GM18507 (cell line): ENCODE results near the gene GLRA2.

Experiments
- DNase-seq: peaks from one replicate; pipeline ENCODE4 v3.0.0; 2011; ENCODE audit warnings: low read depth; ENCODE audit not compliant: insufficient read length; ENCODE audit errors: extremely low spot score
- FAIRE-seq: peaks from 2 replicates; lab custom pipeline; 2011; peaks lifted over from hg19 to GRCh38; lab: Jason Lieb, UNC

Gene GLRA2

DNA sequence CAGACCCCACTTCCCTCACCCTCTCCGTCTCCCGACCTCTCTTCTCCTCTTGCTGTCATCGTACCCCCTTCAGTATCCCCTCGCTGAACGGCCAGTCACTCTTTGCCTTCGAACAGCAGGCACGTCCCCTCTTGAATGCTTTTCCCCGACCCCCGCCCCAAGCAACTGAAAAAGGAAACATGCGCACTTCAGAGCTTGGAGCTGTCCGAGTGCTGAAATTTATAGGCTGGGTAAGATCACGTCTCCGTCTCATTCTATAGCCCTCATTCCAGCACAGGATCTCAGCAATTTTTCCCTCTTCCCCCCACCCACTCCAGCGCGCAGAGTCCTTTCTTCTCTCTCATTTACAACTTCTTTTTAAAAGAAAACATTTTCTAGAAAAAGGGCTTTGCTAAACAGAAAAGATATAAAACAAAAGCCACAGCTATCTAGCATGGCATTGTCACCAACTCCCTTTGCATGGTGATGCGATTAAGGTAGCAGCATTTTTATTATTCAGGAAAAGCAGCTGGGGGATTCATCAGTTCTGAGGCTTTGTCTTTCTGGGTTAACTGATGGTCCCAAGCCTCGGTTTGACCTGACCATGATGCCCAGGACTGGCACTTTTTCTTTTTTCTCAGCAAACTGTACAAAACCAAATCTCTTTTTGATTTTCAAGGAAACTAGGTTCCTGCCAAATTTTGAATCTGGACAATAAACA is at the start of gene GLRA2:
GLRA2 (plus strand) TSS at position 247 of the 700 bp plus-strand sequence. CDS start 522 bp downstream, outside the sequence.
- no peak for FAIRE-seq
- no peak for DNase-seq

DNA sequence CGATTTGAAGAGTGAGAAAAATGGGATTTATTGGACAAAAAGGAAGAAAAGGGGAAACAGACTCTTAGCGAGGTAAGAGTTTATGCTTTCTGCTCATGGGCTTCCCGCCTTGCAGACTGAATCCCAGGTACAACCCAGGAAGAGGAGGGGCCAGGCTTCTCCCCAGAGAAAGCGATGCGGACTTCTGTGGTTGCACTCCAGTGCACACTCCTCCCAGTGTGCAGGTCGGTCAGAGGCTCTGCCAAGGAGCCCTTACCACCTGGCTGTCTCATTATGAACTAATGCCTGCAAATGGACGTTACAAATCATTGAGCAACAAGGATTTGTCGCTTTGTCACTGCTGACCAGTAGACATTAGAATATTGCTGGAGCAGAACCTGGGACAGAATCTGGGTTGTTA is 39.9 kb upstream of the GLRA2 start:
- FAIRE-seq: no peak

DNA sequence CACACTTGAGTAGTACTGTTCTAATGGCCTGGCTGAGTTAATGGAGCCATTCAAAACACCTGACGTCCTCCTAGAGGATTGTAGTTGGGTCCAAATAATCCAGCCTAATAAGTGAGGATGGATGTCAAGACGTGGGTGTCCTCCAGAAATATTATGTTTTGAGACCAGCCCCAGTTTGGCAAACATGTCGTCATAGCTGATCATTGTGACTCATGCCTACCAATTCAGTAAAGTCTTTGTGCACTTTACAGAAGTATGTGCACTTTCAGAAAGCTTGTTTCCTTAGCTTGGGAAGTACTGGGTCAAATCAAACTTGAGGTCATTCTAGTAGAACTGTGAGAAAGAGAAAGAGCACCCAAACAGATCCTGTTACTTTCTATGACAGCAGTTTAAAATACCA is 37.6 kb upstream of the GLRA2 start:
- peak; percentile 55 for FAIRE-seq
- no peak for DNase-seq

More for the DNA sequence above, 39.9 kb upstream of the GLRA2 start:
- DNase-seq: no peak

DNA sequence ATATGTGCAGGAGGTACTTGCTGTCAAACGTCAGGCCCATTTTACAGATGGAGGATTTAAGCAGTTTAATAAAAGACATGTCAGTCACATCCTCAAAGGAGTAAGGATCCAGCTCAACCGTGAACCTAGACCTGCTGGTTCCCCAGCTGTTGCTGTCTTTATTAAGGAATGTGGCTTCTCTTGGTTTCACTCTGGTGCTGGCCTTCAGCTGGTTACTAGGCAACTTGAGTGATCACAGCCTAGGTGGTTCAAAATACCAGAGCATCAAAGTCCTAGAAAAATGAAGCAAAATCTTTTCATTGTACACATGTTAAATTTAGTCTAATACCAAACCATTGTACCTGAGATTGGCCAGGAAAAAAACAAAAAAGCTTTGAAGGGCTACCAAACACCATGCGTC is 32.7 kb upstream of the GLRA2 start:
- no peak for DNase-seq
- peak; percentile 50 for FAIRE-seq

DNA sequence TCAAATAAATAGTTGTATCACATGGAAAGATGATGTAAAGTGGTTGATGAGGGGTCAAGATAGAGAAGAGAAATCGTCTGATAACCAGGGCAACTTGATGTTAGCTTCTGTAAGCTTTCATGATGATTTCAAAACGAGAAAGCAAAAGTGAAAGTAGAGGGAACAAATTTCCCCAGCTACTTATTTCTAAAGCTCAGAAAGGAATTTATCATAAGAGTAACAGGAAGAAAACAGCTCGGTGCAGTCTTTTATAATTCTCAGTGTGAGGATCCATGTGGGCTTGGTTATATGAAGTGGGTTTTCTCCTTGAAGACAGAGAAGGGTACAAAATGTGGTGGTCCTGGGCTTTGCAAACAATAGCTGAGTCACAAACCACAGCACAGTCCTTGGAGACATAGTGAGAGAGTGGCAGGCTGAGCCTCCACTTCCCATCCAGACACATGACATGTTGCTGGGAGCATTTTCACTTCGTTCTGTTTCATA is 32.1 kb upstream of the GLRA2 start:
- DNase-seq (no peak), FAIRE-seq (peak; percentile 83)

DNA sequence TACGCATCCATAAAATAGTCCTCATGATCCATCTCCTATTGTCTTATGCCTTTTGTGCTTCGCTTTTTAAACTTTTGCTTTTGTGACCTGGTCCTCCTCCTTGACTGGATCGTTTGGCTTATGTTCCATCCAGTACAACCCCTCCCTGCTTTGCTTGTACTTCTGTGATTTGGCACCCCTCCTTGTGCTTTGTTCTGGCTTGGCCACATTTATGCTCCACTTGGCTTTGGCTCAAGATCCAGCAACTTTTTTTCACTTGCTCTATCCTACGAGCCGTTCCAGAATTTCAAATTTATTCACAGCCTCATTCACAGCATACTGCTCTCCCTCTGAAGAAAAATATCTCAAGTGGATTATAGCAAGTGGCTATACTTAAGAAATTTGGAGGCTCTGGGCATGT is 28.0 kb upstream of the GLRA2 start:
- FAIRE-seq: no peak
- DNase-seq: no peak

DNA sequence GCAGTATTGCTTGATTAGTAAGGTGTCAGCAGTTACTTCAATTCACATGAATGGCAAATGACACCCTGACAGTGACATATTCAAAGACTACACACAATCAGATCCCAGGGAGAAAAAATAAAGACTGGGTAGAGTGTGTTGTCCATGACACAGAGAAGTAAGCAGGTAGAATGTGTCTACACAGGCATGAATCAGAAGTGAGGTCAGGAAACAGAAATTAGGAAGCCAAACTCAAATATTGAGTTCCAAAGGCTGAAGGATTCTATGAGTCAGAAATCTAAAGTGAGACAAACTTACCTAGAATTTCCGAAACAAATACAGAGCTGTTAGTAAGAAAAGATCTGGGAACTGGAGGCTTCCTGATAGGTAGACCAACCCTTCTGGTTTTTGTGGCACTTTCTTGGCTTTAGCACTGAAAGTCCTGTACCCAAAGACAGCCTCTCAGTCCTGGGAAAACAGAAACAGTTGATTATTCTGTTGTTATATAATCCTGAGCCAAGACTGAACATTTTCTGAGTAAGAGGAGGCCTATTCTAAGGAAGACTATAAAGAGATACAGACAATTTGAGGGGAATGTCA is 24.3 kb upstream of the GLRA2 start:
- no peak for DNase-seq
- no peak for FAIRE-seq

DNA sequence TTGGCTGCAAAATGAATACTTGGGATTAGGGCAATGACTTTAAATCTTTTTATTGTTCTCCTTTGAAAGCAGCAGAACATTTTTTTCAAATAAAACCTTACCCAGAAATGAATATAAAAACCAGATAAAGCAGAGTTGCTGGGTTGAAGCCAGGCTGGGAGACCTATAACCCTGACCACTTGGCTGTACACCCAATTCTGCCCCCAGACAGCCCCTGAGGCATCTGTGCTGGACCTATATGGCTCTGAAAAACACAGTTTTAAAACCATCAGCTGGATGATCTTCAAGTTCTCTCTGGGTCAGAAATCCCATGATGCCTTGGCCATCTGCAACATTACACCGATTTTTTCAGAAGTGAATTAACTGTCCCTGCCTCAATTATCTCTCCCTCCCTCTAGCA is 23.7 kb upstream of the GLRA2 start:
- no peak for FAIRE-seq

DNA sequence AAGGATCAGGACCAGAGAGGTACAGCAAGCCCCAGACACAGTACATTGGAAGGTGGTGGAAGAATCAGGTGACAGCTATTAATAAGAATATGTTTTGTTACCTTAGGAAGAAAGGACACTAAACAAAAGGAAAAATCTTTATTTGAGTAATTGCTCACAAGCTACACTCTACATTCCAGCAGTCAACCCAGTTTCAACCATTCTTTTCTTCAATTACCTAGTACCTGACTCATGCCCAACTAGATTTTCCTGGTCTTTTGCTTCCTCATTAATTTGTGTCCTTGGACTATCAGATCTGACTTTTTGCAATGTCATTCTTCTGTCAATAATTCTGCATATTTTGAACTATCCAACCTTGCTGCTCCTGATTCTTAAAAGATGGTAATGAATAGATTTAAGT is 22.5 kb upstream of the GLRA2 start:
- DNase-seq (no peak), FAIRE-seq (no peak)

More for the DNA sequence above, 23.7 kb upstream of the GLRA2 start:
- DNase-seq: no peak

DNA sequence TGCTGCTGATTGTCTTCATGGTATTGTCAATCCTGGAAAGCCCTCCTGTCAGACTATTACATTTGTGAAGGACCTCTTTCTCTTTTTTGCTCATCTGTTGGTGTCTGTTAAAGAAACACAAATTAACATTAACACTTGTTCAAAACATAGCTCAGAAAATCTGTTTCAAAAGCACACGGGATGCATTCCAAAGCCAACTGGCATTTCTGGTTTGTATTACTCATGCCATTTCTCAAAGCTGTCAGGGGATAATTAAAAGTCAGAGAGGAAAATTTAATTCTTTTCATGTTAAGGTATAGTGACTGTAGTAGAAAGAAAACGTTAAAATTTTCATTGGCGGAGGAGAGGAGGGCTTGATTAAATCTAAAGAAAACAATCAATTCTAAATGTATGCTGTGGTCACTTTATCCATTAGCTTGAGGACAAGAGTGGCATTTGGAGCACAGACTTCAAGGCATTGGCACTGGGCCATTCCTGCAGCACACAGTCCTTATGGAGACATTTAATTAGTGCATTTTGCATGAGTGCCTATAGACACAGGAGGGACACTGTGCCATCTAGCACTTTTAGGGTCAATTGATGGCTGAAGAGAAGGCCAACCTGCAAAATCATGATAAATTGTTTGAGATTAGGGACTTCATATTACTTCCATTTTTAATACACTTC is 21.2 kb upstream of the GLRA2 start:
- DNase-seq (no peak), FAIRE-seq (no peak)

DNA sequence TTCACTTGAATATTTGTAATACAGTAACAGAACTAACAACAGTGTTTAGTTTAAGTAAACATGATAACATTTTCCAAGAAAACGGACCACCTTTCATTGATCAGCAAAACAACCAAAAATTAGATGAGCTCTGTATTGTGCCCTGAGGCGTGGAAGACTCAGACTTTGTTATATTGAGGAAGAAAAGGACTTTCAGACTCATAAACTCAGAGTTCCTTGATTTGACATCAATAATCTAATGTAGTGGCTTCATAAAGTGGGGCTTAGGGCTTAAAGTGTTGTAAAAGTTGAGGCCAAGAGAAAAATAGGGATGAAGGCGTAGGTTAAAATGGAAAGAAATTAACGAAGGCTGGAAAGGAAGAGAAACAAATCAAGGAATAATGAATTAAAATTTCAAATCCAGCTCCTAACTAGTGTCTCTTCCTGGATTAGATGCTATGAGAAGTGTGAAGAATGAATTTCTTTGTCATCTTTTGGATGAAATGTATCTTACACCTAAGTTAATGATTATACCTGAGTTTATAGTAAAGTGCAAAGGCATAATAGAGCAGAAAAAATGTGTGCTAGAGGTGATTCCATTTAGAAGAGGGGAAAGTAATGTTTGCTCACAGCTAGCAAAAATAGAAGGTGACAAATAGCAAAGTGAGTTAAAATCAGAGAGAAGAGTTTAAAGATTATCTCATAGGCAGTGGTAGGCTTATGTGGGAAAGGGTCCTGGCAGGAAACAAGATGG is 19.8 kb upstream of the GLRA2 start:
- no peak for FAIRE-seq
- DNase-seq: no peak

DNA sequence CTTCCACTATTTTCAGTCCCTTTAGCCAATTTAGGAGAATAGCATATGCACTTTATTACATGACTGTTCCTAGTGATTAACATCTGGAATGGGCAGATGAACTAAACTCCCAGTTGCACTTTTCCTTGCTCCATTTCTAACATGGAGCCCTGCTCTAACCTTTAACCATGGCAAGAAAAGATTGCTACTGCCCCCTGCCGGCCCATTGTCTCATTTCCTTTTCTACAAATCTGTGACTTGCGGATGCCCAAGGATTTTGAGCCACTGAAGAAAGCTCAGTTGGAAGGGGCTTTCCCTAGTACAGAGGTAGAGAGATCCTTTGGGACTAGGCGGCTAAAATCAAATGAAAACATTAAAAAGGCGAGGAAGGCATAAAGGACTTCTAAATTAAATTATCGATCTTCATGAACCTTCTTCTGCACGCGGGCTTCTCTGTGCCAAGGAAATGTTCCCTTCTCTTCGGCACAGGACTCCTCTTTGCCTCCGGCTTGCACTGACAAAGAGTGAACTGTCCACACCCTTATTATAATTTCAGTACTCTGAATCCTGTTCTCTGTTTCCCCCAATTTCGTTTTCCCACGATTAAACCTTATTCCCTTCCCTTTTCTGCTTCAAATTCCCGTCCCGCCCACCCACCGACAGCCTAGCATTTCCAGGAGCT is 577 bp upstream of the GLRA2 start:
- FAIRE-seq (peak; percentile 75), DNase-seq (peak; percentile 0)

DNA sequence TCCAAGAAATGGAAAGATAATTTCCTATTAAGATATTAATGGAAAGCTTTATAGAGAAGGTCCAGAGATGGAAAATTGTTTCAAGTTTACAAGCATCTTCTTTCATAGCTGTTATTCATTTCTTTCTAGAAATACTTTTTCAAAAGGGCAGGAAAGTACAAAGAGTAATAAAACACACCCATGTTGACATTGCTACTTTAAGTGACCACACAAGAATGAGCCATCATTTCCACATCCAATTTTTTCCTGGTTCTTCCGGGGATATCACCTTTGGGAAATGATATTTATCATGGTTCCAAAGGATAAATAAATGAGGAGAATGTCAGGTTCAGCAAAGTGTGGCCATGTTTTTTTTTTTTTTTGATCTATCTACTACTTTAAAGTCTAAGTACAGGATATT is 4.5 kb downstream of the GLRA2 start:
- FAIRE-seq (no peak), DNase-seq (no peak)

DNA sequence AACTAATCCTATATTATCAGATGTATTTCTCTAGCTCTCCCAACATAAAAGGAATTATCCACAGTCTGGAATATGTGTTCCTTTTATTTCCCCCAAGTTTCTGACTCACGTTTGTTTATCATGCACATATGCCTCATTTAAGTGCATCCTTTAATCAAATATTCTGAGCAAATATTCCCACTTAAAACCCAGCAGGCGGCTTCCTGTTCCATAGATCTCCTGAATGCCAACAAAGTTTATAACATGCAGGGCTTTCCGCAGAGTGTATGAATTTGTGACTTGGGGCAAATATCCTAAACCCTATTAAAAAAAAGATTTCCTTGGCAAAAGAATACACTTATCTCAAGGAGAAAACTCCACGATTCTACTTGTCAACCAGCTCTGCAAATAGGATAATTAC is 16.9 kb downstream of the GLRA2 start:
- no peak for DNase-seq
- FAIRE-seq: no peak

DNA sequence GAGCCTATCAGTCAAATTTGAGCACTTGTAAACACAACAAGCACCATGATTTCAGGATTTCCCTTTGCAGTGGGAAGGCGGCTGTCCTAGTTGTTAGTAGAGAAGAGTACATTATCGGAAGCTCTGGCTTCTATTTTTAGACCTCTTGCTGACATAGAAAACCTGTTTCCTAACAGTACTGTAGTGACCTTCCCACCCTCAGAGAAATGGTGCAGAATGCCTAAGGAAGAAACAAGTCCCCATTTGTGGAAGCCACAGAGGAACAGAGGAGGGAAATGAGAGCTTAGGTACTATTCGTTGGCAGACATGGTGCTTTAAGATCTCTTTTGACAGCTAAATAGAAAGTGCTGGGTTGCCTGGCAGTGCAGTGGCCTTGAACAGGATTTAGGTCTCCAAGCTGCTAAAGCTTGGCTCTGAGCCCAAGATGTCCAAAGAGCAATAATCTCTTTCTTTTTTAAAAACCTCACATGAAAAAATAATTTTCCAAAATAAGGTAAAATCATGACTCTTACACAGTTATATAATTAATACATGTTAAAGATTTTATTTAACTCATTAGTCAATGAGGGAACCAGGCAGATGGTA is 24.9 kb downstream of the GLRA2 start:
- FAIRE-seq: no peak
- no peak for DNase-seq

DNA sequence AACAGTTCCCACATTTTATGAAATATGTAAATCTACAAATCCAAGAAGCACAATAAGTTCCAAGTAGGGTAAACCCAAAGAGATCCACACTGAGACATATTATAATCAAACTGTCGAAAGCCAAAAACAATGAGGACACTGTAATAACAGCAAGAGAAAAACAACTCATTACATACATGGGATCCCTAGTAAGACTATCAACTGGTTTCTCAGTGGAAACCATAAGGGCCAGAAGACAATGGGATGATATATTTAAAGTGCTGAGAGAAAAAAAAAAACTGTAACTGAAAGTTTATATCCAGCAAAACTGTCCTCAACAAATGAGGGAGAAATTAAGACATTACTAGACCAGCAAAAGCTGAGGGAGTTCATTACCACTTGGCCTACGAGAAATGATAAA is 34.7 kb downstream of the GLRA2 start:
- no peak for FAIRE-seq
- no peak for DNase-seq

DNA sequence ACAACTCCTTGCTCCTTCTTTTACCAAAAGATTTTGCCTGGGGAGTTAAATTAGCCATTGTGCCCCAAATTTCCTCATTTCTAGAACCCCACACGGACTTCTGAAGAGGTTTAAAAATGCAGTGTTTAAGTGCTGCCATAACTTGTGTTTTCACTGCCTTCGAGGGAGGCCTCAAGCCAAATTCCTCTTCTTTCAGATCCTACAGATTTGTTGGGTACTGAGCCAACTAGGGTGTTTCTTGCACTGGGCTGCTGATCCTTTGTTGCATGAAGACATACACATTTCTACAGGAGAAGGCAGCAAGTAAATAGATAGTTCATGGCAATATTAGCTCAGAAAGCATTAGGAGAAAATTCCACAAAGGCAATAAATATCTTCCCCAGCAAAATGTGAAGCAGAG is 43.8 kb downstream of the GLRA2 start:
- DNase-seq (no peak), FAIRE-seq (no peak)

DNA sequence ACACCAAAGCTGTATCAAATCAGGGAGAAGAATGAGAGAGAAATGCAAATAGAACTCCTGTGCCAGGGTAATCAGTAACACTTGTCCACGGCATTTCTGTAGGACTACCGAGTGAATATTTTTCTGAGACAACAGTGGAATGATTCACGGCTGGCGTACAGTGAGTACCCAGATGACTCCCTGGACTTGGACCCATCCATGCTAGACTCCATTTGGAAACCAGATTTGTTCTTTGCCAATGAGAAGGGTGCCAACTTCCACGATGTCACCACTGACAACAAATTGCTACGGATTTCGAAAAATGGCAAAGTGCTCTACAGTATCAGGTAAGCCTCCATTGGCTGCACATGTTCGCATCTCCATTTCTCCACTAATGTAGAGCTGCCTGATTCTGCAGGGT is 51.7 kb downstream of the GLRA2 start:
- DNase-seq (no peak), FAIRE-seq (no peak)

DNA sequence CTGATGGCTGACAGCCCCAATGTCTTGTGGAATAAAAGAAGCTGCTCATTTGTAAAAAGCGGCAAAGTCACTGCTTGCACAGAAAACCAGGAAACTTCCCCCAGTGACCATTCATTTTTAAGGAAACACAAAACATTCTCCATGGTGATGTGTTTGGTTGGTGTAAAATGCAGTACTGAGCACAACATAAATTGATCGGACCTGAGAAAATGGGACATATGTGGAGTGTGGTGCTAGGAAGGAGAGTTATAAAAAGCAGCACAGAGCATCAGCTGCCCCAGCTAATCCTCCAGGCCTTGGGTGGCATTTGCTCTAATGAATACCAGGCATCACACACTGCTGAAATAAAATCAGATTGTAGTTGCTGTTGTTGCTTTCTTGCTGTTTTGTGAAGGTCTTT is 55.2 kb downstream of the GLRA2 start:
- no peak for DNase-seq

More for the DNA sequence above, 55.2 kb downstream of the GLRA2 start:
- FAIRE-seq: no peak
